Left lung (tissue), 10 donors: Measurements from ENCODE around the gene RAB26. TPM values are rescaled to one million over a fixed set of nuclear protein-coding genes. Genes with fewer than 3 reads are reported as not detected.
A peak's percentile ranks its signal among the peaks of the same experiment; 100 is the strongest.

Experiments
- ATAC-seq: fragments of 200-7000 bp; cut with Tn5 transposase; one replicate; pipeline ENCODE4 v1.9.1; 2020; ENCODE audit warnings: moderate library complexity
- DNase-seq, 4 donors: peaks; one replicate each; pipeline ENCODE4 v3.0.0-alpha.2; 2013 to 2020
- H3K27ac ChIP-seq, 2 donors: fragments of 200-600 bp; sonication (generic) in 1 of 2; one replicate each; pipeline versions ENCODE4 v1.5.0 to v1.8.0; 2020 to 2021
- H3K27me3 ChIP-seq, 2 donors: fragments of 200-600 bp; sonication (generic) in 1 of 2; one replicate each; pipeline versions ENCODE4 v1.5.0 to v1.8.0; 2020 to 2021
- H3K36me3 ChIP-seq, 2 donors: fragments of 200-600 bp; sonication (generic) in 1 of 2; one replicate each; pipeline versions ENCODE4 v1.5.0 to v1.8.0; 2020 to 2021
- H3K4me1 ChIP-seq, 2 donors: fragments of 200-600 bp; one replicate each; pipeline ENCODE4 v1.8.0; 2021
- H3K4me3 ChIP-seq, 2 donors: fragments of 200-600 bp; sonication (generic) in 1 of 2; one replicate each; pipeline versions ENCODE4 v1.5.0 to v1.8.0; 2020 to 2021; ENCODE audit warnings: mild to moderate bottlenecking in 1 of 2
- H3K9me3 ChIP-seq, 2 donors: fragments of 200-600 bp; sonication (generic) in 1 of 2; one replicate each; pipeline versions ENCODE4 v1.5.0 to v1.8.0; 2020 to 2021
- intact Hi-C, 2 donors: fragments of 100-400 bp; cut with DNase I; formaldehyde crosslinking; loops; one replicate each; pipeline versions ENCODE4 v1.11.2 to v1.14.2; 2022
- polyA plus RNA-seq, 6 donors: library from polyadenylated mRNA; unstranded; fragments of 120-200 nt; gene quantifications; one replicate each; pipeline ENCODE4 v1.2.1, GENCODE V29; 2013; ENCODE audit not compliant: insufficient read length in 6 of 6
- total RNA-seq, 2 donors: library from RNA; stranded (reverse); fragmentation: NEBNext Ultra II Directional; extraction: Animal tissue kit (Norgen Biotek cat#: 25700); gene quantifications; one replicate each; pipeline ENCODE4 v1.2.1, GENCODE V29; 2021
- TF ChIP-seq, protein P1 (sequence below), 2 donors: fragments of 200-600 bp; sonication (generic) in 1 of 2; IDR thresholded peaks; one replicate each; pipeline versions ENCODE4 v1.5.0 to v1.8.0; 2021; ENCODE audit warnings: antibody characterized with exemption in 2 of 2
- donor health status: DM: no; HTN: yes; CAD: no.
- donor health status: DM: no; HTN: no; CAD: no.

Gene RAB26
- total and polyA plus RNA-seq, 8 donors, result 0.73 to 1.9 (median 1.4) TPM

- Histone ChIP-seq H3K9me3 (no peaks in the 10 kb centered on the region), H3K27me3 (no peaks in the 10 kb centered on the region), H3K4me1 (peaks cover 31 to 56% of the 10 kb centered on the region in 2 donors), H3K4me3 (no peak overlapping the region), H3K36me3 (peaks cover 0 to 18% of the 10 kb centered on the region in 2 donors), H3K27ac (peak overlapping the region; percentile 45 to 65)
- TF ChIP-seq, protein P1, sequence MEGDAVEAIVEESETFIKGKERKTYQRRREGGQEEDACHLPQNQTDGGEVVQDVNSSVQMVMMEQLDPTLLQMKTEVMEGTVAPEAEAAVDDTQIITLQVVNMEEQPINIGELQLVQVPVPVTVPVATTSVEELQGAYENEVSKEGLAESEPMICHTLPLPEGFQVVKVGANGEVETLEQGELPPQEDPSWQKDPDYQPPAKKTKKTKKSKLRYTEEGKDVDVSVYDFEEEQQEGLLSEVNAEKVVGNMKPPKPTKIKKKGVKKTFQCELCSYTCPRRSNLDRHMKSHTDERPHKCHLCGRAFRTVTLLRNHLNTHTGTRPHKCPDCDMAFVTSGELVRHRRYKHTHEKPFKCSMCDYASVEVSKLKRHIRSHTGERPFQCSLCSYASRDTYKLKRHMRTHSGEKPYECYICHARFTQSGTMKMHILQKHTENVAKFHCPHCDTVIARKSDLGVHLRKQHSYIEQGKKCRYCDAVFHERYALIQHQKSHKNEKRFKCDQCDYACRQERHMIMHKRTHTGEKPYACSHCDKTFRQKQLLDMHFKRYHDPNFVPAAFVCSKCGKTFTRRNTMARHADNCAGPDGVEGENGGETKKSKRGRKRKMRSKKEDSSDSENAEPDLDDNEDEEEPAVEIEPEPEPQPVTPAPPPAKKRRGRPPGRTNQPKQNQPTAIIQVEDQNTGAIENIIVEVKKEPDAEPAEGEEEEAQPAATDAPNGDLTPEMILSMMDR (IDR thresholded peaks at IDR 0.05), result no peak
- peak in 1 of 4 donors; percentile 83 for DNase-seq
- no peak for ATAC-seq
- intact Hi-C loops, result no loop called here
Observed at GRCh38 chr16:2159175-2159838, 10.9 kb downstream of the RAB26 start.

- no peaks in the 10 kb centered on the region for H3K9me3 ChIP-seq
- ATAC-seq (no peak), DNase-seq (peak in 1 of 4 donors; percentile 76)
- peaks cover 0 to 22% of the 10 kb centered on the region in 2 donors for H3K36me3 ChIP-seq
- H3K4me1 ChIP-seq, result peaks cover 30 to 50% of the 10 kb centered on the region in 2 donors
- TF ChIP-seq, protein P1 (IDR thresholded peaks at IDR 0.05), result no peak
- no peak overlapping the region for H3K4me3 ChIP-seq
- intact Hi-C loops, result no loop called here
- H3K27me3 ChIP-seq, result no peaks in the 10 kb centered on the region
- H3K27ac ChIP-seq, result peak overlapping the region in 1 of 2 donors; percentile 19
Observed at GRCh38 chr16:2160915-2161551, 12.6 kb downstream of the RAB26 start.

- Histone ChIP-seq H3K9me3 (no peaks in the 10 kb centered on the region), H3K4me3 (no peak overlapping the region), H3K4me1 (peaks cover 27 to 41% of the 10 kb centered on the region in 2 donors), H3K27me3 (no peaks in the 10 kb centered on the region), H3K27ac (no peak overlapping the region), H3K36me3 (peaks cover 0 to 31% of the 10 kb centered on the region in 2 donors)
- DNase-seq (no peak), ATAC-seq (no peak)
- TF ChIP-seq, protein P1 (IDR thresholded peaks at IDR 0.05), result no peak
- intact Hi-C loops, result no loop called here
Observed at GRCh38 chr16:2161911-2162310, 13.5 kb downstream of the RAB26 start.

- ATAC-seq (no peak), DNase-seq (no peak)
- Histone ChIP-seq H3K27ac (no peak overlapping the region), H3K27me3 (no peaks in the 10 kb centered on the region), H3K9me3 (no peaks in the 10 kb centered on the region), H3K4me3 (no peak overlapping the region), H3K4me1 (peaks cover 19 to 34% of the 10 kb centered on the region in 2 donors), H3K36me3 (peaks cover 0 to 39% of the 10 kb centered on the region in 2 donors)
- intact Hi-C loops, result no loop called here
- TF ChIP-seq, protein P1 (IDR thresholded peaks at IDR 0.05), result no peak
Observed at GRCh38 chr16:2162676-2163118, 14.3 kb downstream of the RAB26 start.

DNA sequence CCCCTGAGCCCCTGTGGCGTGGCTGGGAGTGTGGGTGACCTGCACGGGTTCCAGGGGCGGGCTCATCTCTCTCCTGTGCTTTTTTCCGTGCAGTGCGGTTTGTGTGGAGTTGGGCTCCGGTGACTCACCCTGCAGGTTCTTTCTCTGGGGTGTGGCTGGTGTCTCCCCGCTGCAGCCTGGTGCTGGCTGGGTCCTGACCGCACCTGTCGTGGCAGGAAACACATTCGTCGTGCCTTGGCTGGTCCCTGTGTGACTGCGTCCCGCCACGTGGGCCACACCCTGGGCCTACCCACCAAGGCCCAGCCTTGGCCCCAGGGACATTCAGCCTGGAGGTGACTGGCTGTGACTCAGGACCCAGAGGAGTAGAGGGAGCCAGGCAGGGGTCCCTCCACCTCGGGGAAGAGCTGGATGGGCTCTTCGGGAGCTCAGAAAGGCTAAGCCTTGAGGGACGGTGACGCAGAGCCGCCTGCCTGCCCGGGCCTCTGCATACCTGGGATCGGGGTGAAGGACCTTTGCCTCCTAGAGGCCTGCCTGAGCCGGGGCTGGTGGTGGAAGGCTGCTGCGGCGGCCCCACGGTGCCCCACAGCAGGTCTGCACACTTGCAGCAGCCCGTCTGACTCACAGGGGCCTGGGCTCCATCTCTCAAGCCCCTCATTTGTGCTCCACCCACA, 14.9 kb downstream of the RAB26 start:
- ATAC-seq (no peak), DNase-seq (no peak)
- H3K9me3 ChIP-seq, result no peaks in the 10 kb centered on the region
- TF ChIP-seq, protein P1 (IDR thresholded peaks at IDR 0.05), result no peak
- no peak overlapping the region for H3K4me3 ChIP-seq
- no peak overlapping the region for H3K27ac ChIP-seq
- peaks cover 0 to 45% of the 10 kb centered on the region in 2 donors for H3K36me3 ChIP-seq
- intact Hi-C loops, result no loop called here
- no peaks in the 10 kb centered on the region for H3K27me3 ChIP-seq
- H3K4me1 ChIP-seq, result peaks cover 14 to 27% of the 10 kb centered on the region in 2 donors
